GM10248 (cell line): ENCODE results near the gene FRAT1.
A peak's percentile ranks its signal among the peaks of the same experiment; 100 is the strongest.

ENCODE experiments used
- CTCF ChIA-PET: fragments of 300-600 bp; sonication (Branson Sonifier 250); formaldehyde crosslinking; extraction: SDS; loops from one replicate; lab custom pipeline; 2021; ENCODE audit warnings: antibody characterized with exemption; lab: Yijun Ruan, JAX
- POLR2A ChIA-PET: fragments of 350-650 bp; sonication (Branson Sonifier 250); formaldehyde crosslinking; extraction: SDS; loops from one replicate; lab custom pipeline; 2020; ENCODE audit warnings: antibody characterized with exemption; lab: Yijun Ruan, JAX
- DNase-seq: peaks from one replicate; pipeline ENCODE4 v3.0.0; 2012; ENCODE audit errors: extremely low spot score
- CTCF ChIP-seq: IDR thresholded peaks from 2 replicates; pipeline ENCODE4 v1.5.1; 2012; ENCODE audit warnings: mild to moderate bottlenecking, low read depth; ENCODE audit errors: extremely low read depth, missing control alignments, control extremely low read depth

FRAT1 gene

GRCh38 chr10:97353945-97354344 is 34.9 kb downstream of the FRAT1 start:
- CTCF ChIA-PET = no interaction called here
- no peak for TF ChIP-seq CTCF
- POLR2A ChIA-PET = no interaction called here
- no peak for DNase-seq

GRCh38 chr10:97355571-97355975 is 36.5 kb downstream of the FRAT1 start:
- ChIA-PET POLR2A (no interaction called here), CTCF (no interaction called here)
- DNase-seq = no peak
- peak; percentile 26 for TF ChIP-seq CTCF

- no peak for TF ChIP-seq CTCF
- no peak for DNase-seq
- ChIA-PET CTCF (interaction anchor here (1.3 kb wide), 1 partner anchor 52 kb away, joined by 4 read pairs; no protein-coding TSS in a partner anchor), POLR2A (no interaction called here)
Observed at GRCh38 chr10:97356318-97356914, 37.3 kb downstream of the FRAT1 start.

- no peak for TF ChIP-seq CTCF
Observed at GRCh38 chr10:97356918-97357317, 37.8 kb downstream of the FRAT1 start.

GRCh38 chr10:97358349-97358748 is 39.3 kb downstream of the FRAT1 start:
- no peak for TF ChIP-seq CTCF
- ChIA-PET POLR2A (interaction anchor here (2.0 kb wide), 1 partner anchor 43 kb away, joined by 4 read pairs; the partner anchor contains the start of gene RRP12), CTCF (interaction anchor here (0.8 to 2.0 kb wide), 3 partner anchors 9 to 80 kb away, joined by 3 to 8 read pairs (median 4); no protein-coding TSS in a partner anchor)
- no peak for DNase-seq

More at GRCh38 chr10:97356918-97357317, 37.8 kb downstream of the FRAT1 start:
- CTCF ChIA-PET = interaction anchor here (1.3 kb wide), 1 partner anchor 52 kb away, joined by 4 read pairs; no protein-coding TSS in a partner anchor
- POLR2A ChIA-PET = no interaction called here
- DNase-seq = no peak

GRCh38 chr10:97358781-97359180 is 39.7 kb downstream of the FRAT1 start:
- CTCF ChIA-PET = interaction anchor here (0.7 to 2.0 kb wide), 4 partner anchors 8 to 80 kb away, joined by 3 to 8 read pairs (median 4); no protein-coding TSS in a partner anchor
- DNase-seq = no peak
- POLR2A ChIA-PET = interaction anchor here (2.0 kb wide), 1 partner anchor 42 kb away, joined by 4 read pairs; the partner anchor contains the start of gene RRP12
- no peak for TF ChIP-seq CTCF
